Skin epidermis (tissue), 12 donors: Measurements from ENCODE around the gene TPST2.
"Not testable (repeated sequence)": the region's sequence is repeated elsewhere in the genome, so short reads cannot be mapped to it uniquely, and the experiment has no call there.

Source experiments
- H3K27ac ChIP-seq, 21 experiments: fragments of 200-600 bp; sonication (generic) in 11 of 21; one replicate each; pipeline ENCODE4 v1.5.0; 2020; ENCODE audit warnings: mild to moderate bottlenecking in 3 of 21, inconsistent platforms in 2 of 21, moderate library complexity in 2 of 21
- H3K4me3 ChIP-seq, 7 experiments: fragments of 200-600 bp; sonication (generic) in 2 of 7; one replicate each; pipeline ENCODE4 v1.5.0; 2020; ENCODE audit warnings: inconsistent platforms in 2 of 7, mild to moderate bottlenecking in 2 of 7, moderate library complexity in 1 of 7

Gene TPST2

GRCh38 chr22:26544489-26544888 lies 45.4 kb downstream of the TPST2 start:
- Histone ChIP-seq H3K27ac (no peak overlapping the region), H3K4me3 (no peak overlapping the region)

GRCh38 chr22:26542831-26543230 lies 47.1 kb downstream of the TPST2 start:
- H3K4me3 ChIP-seq, result no peak overlapping the region
- peak overlapping the region in 3 of 21 experiments; percentile 9 to 51 (median 24) for H3K27ac ChIP-seq

DNA sequence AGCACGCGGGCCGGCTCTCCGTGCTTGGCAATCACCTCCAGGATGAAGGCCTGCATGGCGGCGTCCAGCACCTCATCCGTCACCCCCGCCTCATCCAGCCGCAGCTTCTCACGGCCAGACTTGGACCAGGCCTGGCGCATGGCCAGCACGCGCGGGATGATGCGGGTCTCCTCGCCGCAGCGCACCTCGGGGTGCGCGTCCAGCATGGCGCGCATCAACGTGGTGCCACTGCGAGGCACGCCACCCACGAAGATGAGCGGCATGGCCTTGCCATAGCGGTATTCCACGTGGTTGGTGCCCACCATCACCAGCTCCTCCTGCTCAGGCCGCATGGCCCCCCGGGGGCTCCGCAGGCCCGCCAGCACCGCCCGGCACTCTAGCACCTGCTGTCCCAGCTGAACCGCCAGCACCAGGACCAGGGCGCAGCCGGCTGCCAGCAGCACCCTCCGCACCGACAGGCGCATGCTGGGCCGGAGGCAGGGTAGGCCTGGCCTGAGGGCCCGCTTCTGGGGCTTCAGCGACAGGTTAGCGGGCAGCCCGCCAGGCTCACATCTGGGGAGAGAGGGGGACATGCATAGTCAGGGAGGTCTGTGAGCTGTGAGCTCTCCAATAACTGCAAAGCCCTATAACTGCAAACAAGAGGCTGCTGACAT lies 48.6 kb downstream of the TPST2 start:
- no peak overlapping the region for H3K4me3 ChIP-seq
- no peak overlapping the region for H3K27ac ChIP-seq

DNA sequence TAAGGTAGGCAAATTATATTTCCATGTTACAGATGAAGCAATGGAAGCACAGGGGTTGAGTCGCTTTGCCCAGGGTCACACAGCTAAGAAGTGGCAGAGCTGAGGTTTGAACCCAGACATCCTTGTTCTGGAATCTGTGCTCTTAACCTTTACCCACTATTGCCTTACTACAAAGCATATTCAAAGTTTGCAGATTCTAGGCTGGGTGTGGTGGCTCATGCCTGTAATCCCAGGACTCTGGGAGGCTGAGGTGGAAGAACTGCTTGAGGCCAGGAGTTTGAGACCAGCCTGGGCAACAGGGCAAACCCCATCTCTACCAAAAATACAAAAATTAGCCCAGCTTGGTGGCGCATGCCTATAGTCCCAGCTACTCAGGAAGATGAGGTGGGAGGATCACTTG lies 49.8 kb downstream of the TPST2 start:
- H3K27ac ChIP-seq, result no peak overlapping the region
- H3K4me3 ChIP-seq, result no peak overlapping the region

- Histone ChIP-seq H3K4me3 (no peak overlapping the region), H3K27ac (no peak overlapping the region)
These were observed 53.2 kb downstream of the TPST2 start for GRCh38 chr22:26536762-26537134.

- Histone ChIP-seq H3K27ac (peak overlapping the region in 3 of 21 experiments; percentile 16 to 57 (median 37)), H3K4me3 (no peak overlapping the region)
These were observed 53.7 kb downstream of the TPST2 start for GRCh38 chr22:26536056-26536761.

- peak overlapping the region in 5 of 21 experiments; percentile 8 to 42 (median 28) for H3K27ac ChIP-seq
- no peak overlapping the region for H3K4me3 ChIP-seq
These were observed 54.4 kb downstream of the TPST2 start for GRCh38 chr22:26535603-26535908.

GRCh38 chr22:26534874-26535602 lies 54.9 kb downstream of the TPST2 start:
- Histone ChIP-seq H3K4me3 (no peak overlapping the region), H3K27ac (peak overlapping the region in 6 of 21 experiments; percentile 8 to 60 (median 32))

DNA sequence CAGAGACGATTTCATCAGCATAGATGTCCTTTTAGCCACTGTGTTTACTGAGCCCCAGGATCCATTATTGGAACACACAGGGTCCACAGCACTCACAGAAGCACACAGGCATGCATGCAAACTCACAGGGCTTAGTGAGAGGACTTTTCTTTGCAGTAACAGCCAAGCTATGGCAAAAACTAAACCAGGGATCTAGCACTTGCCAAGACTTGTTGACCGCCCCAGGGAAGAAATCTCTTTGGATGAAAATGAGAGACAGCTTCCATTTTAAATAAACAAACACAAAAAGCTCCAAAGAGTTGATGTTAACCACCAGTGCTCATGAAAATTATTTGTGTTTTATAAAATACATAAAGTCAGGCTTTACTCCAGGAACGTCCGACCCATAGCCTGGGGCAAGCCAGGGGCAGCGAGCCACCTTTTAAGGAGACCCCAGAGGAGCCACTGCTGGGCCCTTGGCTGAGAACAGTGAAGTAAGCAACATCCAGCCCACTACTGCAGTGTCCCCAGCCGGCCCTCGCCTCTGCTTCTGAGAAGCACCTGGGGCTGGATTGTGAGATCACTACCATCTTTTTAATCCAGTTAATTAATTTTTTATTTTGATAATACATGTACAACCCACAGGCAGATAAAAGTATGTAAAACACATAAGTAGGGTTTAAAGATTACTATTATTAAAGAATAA lies 55.6 kb downstream of the TPST2 start:
- H3K4me3 ChIP-seq, result no peak overlapping the region
- peak overlapping the region in 7 of 21 experiments; percentile 13 to 60 (median 32) for H3K27ac ChIP-seq

GRCh38 chr22:26529345-26529744 lies 60.6 kb downstream of the TPST2 start:
- no peak overlapping the region for H3K4me3 ChIP-seq
- no peak overlapping the region for H3K27ac ChIP-seq

DNA sequence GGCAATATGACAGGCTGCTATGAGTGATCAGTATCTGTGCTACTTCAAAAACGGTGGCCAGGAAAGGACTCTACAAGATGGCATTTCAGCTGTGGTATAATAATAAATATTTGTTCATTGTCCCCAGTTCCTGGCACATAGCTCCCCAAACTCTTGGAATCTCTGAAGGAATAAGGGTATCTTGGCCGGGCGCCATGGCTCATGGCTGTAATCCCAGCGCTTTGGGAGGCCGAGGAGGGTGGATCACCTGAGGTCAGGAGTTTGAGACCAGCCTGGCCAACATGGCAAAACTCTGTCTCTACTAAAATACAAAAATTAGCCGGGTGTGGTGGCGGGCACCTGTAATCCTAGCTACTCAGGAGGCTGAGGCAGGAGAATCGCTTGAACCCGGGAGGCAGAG lies 61.4 kb downstream of the TPST2 start:
- not testable (repeated sequence) for H3K27ac ChIP-seq, H3K4me3 ChIP-seq

DNA sequence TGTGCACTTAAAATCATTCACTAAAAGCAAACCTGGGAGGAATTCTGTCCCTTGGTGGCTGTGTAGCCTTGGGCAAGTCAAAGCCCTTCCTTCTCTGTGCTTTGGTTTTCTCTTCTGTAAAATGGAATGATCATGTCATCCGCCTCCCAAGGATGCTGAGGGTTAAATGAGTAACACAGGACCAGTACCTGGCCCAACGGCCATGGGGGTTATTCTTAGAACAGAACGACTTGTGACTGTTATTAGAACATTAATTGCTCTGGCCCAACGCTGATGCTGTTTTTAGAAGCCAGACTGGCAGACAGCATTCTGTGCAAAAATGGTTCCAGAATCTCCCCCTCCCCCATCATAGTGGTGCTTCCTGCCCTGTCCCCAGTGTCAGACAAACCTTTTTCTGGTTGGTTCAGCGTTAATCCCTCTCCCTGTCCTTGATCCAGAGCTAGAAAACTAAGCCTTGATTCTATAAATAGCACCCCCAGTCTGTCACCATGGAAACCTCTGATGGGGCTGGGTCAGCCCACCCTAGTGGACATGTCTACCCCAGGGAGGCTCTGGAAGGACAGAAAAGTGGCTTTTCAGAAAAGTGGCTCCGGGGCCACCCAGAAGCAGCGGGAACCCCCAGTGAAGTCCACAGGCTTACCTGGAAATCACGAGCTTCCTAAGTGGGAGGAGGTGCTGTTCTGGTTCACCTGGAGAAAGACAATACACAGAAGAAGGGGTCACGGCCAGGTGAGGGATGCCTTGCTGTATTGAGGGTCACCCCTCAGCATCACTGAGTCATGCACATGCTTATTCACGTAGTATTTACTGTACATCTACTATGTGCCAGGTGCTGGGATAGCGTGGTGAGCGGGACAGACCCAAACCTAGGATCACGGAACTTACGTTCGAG lies 62.1 kb downstream of the TPST2 start:
- Histone ChIP-seq H3K4me3 (no peak overlapping the region), H3K27ac (no peak overlapping the region)

DNA sequence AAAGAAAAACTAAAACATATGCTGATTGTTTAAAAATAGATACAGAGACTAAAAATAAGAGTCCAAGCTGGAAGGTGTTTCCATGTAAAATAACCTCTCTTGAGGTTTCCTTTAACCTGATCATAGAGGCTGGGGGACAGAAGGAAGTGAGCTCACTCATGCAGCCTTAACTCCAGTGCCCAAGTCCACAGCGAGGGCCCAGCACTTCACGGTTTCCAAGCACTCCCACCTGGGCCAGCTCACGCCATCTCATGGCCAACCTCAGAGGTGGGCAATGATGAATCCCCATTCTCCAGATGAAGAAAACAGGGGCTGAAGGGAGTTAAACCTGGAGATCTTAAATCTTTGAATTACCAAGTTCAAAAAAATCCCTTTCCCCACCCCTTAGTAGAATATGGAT lies 62.8 kb downstream of the TPST2 start:
- H3K27ac ChIP-seq, result no peak overlapping the region

GRCh38 chr22:26525946-26526564 lies 63.9 kb downstream of the TPST2 start:
- Histone ChIP-seq H3K4me3 (no peak overlapping the region), H3K27ac (no peak overlapping the region)

More for the DNA sequence above, 62.8 kb downstream of the TPST2 start:
- H3K4me3 ChIP-seq, result no peak overlapping the region

DNA sequence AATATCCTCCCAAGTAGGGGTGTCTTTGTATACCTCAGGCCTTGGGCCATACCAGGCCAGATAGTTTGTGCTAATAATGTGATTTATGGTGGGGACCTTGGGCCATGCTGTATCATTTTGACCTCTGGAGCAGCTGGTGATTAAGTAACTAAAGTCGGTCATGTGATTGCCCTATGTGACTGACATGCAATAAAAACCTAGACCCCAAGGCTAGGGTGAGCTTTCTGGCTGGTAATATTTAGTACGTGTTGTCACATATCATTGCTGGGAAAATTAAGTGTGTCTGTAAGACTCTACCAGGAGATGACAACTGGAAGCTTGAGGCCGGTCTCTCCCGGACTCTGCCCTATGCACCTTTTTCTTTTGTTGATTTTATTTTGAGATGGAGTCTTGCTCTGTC lies 65.1 kb downstream of the TPST2 start:
- H3K27ac ChIP-seq, result no peak overlapping the region
- no peak overlapping the region for H3K4me3 ChIP-seq

DNA sequence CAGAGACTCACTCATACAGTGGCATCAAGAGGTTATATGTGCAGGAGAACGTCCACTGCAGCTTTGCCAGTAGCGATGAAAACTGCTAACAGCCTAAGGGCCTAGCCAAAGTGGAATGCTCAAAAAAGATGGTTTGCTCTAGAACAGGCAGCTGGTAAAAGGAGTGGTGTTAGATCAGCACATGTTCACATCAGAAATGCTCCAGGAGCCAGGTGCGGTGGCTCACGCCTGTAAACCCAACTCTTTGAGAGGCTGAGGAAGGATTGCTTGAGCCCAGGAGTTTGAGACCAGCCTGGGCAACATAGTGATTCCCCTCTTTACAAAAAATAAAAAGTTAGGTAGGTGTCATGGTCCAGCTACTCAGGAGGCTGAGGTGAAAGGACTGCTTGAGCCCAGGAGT lies 67.3 kb downstream of the TPST2 start:
- no peak overlapping the region for H3K4me3 ChIP-seq
- no peak overlapping the region for H3K27ac ChIP-seq

- Histone ChIP-seq H3K27ac (no peak overlapping the region), H3K4me3 (no peak overlapping the region)
These were observed 67.9 kb downstream of the TPST2 start for GRCh38 chr22:26522012-26522411.

GRCh38 chr22:26517429-26517828 lies 72.5 kb downstream of the TPST2 start:
- Histone ChIP-seq H3K27ac (no peak overlapping the region), H3K4me3 (no peak overlapping the region)

DNA sequence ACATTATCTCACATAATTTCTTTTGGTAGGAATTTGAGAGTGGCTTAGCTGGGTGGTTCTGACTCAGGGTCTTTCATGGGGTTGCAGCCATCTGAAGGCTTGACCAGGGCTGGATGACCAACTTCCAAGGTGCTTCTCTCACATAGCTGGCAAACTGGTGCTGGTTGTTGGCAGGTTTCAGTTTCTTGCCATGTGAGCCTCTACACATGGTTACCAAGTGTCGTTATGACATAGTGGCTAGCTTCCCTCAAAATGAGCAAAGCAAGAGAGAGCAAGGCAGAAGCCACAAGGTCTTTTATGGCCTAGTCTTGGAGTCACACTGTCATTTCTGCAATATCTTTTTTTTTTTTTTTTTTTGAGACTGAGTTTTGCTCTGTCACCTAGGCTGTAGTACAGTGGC lies 73.4 kb downstream of the TPST2 start:
- no peak overlapping the region for H3K4me3 ChIP-seq
- H3K27ac ChIP-seq, result no peak overlapping the region
